GM18511 (cell line): ENCODE results near the gene ARHGAP45.
A peak's percentile ranks its signal among the peaks of the same experiment; 100 is the strongest.
"Not testable (repeated sequence)": the region's sequence is repeated elsewhere in the genome, so short reads cannot be mapped to it uniquely, and the experiment has no call there.

ENCODE experiments used
- ATAC-seq: cut with Tn5 transposase; IDR thresholded peaks from one replicate; pipeline ENCODE4 v1.9.1; 2021; ENCODE audit warnings: mild to moderate bottlenecking, moderate library complexity; ENCODE audit not compliant: unreplicated experiment

Gene ARHGAP45, protein sequence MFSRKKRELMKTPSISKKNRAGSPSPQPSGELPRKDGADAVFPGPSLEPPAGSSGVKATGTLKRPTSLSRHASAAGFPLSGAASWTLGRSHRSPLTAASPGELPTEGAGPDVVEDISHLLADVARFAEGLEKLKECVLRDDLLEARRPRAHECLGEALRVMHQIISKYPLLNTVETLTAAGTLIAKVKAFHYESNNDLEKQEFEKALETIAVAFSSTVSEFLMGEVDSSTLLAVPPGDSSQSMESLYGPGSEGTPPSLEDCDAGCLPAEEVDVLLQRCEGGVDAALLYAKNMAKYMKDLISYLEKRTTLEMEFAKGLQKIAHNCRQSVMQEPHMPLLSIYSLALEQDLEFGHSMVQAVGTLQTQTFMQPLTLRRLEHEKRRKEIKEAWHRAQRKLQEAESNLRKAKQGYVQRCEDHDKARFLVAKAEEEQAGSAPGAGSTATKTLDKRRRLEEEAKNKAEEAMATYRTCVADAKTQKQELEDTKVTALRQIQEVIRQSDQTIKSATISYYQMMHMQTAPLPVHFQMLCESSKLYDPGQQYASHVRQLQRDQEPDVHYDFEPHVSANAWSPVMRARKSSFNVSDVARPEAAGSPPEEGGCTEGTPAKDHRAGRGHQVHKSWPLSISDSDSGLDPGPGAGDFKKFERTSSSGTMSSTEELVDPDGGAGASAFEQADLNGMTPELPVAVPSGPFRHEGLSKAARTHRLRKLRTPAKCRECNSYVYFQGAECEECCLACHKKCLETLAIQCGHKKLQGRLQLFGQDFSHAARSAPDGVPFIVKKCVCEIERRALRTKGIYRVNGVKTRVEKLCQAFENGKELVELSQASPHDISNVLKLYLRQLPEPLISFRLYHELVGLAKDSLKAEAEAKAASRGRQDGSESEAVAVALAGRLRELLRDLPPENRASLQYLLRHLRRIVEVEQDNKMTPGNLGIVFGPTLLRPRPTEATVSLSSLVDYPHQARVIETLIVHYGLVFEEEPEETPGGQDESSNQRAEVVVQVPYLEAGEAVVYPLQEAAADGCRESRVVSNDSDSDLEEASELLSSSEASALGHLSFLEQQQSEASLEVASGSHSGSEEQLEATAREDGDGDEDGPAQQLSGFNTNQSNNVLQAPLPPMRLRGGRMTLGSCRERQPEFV

DNA sequence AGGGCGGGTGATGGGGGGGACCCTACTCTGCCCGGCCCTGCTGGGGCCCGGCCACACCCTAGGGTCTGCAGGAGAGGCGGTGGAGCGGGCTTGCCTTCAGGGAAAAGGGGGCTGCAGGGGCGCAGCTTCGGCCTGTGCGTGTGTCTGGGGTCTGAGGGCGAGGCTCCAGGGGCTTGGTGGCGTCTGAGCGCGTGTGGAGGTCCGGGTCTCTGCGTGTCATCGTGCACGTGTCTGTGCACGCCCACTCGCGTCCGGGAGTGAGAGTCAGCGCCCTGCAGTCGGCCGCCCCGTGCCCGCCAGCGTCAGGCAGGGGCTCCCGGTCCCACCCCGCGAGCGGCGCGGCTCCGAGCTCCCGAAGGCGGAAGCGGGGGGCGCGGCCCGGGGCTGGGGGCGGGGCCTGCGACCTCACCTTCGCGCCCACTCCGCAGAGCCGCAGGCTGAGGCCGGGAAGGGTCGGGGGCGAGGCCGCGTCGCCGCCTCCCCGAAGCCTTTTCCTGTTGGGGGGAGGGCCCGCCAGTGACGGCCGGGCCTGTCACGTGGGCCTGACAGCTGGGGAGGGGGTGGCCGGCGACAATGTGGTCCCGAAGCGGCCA lies at the start of gene ARHGAP45:
TSS of gene ARHGAP45 (plus strand) at position 420 of the 593 bp plus-strand sequence. CDS start 239 bp downstream, outside the sequence.
- ATAC-seq: no peak

DNA sequence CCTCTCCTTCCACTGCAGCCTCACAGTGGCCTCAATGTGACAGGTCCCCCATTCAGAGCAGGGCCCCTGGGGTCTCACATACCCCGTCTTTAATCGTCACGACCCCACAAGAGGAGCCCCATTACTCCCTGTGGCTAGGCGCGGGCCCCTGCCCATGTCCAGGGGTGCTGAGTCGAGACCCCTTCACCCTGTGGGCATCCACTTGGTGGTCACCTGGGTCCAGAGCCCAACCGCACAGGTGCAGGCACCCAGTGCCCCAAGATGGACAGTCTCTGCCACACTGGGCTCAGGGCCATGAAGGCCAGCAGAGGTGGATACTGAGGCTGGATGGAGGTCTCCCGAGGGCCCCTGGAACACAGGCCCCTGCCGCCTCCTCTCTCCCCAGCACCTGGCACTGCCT lies 49.1 kb upstream of the ARHGAP45 start:
- ATAC-seq: no peak

DNA sequence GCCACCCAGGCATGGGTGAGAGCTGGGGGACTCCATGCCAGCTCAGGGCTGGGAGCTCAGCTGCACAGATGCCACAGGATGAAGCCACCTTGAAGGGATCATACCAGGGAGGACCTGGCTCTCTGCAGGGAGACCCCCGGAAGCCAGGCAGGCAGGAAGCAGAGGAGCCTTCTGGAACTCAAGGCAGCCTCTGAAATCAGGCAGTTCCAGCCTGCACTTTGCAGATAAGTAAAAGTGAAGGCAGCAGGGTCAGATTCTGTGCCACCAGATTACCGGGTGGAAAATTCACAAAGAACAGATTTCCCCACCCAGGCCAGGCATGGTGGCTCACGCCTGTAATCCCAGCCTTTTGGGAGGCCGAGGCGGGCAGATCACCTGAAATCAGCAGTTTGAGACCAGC lies 48.6 kb upstream of the ARHGAP45 start:
- ATAC-seq: no peak

DNA sequence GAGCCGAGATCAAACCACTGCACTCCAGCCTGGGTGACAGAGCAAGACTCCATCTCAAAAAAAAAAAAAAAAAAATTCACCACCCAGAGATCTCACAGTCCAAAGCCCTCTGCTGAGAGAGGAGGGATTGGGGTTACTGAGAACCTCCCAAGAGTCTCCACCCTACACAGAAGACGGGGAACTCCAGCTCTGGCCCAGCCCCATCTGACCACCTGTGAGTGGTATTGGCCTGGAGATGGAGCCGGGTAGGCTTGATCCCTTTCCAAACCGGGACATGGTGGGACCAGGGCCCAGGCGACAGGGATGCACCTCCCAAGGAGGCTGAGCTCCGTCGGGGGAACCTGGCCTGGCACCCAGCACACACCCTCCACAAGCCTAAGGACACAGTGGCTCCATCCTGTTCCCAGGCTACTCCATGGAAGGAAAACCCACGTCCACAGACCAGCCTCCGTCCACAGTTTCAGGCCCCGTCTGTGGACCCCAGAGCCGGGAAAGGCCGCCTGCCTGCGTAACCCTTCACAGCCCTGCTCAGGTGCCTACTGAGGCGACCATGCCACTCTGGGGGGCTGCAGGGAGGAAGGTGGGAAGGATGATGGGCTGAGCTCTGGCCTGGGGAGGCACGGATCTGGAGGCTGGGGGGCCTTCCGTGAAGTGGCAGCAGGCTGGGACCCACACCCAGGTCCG lies 47.9 kb upstream of the ARHGAP45 start:
- no peak for ATAC-seq

DNA sequence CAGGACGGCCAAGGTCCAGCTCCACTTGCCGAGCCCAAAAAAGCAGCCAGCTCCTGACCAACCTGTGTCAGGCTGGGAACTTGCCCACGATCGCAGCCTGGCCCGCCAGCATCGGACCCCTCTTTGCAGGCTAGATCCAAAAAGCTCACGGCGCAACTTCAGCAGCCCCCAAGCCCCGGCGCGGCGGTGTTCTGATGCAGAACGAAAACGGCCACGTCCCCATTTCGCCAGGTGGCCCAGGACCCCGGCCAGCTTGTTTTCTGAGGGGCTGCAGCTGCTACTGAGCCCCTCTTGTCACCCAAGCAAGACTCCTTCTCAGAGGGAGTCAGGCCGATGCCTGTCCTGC lies 47.4 kb upstream of the ARHGAP45 start:
- ATAC-seq: no peak

DNA sequence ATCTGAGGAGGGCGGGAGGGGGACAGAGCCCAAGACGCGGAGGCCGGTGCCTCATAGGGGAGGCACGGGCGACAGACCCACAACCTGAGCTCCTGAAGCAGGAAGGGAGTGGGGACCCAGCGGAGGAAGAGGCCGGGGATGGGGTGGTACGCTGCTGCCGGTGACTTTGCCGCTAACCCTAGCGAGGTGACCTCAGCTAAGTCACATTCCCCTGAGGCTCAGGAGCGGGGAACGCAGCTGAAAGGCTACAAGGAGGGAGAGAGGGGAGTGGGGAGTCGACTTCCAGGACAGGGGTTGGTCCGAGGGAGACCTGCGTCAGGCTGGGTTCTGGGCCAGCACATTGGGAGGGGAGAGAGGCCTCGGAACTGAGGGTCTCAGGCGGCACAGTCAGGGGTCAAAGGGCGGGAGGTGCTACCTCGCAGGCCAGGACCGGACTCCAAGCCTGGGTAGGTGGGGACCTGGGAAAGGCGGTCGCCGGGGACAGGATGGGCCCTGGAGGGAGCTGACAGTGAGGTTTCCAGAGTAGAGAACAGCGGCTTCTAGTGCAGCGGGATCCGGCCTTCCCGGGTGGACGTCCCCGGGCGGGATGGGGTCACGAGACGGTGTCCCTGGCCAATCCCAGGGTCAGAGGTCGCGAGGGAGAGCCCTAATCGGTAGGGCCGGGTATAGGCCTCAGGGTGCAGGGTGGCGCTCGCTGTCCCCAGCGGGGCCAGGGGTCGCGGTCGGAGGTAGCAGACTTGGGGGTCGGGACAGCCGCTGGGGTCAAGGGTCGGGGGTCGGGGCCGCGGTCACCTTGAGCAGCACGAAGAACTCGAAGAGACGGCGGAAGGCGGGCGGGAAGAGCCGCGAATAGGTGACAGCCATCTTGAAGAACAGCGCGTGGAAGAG lies 46.7 kb upstream of the ARHGAP45 start:
- no peak for ATAC-seq

DNA sequence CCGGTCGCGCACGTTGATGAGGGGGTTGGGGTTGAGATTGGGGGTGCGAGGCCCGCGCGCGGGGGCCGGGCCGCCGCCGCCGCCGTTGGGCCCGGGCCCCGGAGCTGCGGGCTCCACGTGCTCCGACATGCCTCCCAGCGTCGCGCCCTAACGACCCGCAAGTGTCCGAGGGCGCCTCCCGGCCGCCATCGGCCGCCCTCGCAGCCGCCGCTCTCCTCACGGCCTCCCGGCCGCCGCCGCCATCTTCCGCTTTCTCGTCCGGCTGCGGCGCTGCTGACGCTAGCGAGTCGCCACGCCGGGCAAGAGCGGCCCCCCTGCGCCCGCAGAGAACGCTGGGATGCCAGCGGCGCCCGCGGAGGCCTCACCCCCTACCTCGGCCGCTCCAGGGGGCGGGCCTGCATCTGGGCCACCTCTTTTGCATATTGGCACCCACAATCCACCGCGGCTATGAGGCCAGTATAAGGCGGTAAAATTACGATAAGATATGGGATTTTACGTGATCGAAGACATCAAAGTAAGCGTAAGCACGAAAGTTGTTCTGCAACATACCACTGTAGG lies 46.0 kb upstream of the ARHGAP45 start, which contains the start of gene TMEM259:
TSS of gene TMEM259 (minus strand) at position 256 of the 558 bp plus-strand sequence. CDS start at position 129, 127 bp downstream.
- ATAC-seq: peak; percentile 79

DNA sequence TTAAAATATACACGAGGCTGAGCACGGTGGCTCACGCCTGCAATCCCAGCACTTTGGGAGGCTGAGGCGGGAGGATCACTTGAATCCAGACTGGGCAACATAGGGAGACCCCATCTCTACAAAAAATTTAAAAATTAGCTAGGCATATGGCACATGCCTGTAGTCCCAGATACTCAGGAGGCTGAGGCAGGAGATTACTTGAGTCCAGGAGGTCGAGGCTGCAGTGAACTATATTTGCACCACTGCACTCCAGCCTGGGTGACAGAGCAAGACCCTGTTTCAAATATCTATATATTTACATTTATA lies 43.1 kb upstream of the ARHGAP45 start:
- not testable (repeated sequence) for ATAC-seq

DNA sequence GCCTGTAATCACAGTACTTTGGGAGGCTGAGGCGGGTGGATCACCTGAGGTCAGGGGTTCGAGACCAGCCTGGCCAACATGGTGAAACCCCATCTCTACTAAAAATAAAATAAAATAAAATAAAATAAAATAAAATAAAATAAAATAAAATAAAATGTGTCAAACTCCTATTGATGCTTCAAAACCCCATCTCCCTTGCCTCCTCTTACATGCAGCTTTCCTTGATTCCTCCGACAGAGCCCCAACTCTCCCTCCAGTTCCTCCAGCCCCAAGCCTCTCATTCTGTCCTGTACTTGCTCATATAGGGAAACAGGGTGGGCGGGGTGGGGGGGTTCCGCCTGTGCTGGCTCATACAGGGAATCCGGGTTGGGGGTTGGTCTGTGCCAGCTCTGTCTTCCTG lies 41.9 kb upstream of the ARHGAP45 start:
- ATAC-seq: not testable (repeated sequence)

DNA sequence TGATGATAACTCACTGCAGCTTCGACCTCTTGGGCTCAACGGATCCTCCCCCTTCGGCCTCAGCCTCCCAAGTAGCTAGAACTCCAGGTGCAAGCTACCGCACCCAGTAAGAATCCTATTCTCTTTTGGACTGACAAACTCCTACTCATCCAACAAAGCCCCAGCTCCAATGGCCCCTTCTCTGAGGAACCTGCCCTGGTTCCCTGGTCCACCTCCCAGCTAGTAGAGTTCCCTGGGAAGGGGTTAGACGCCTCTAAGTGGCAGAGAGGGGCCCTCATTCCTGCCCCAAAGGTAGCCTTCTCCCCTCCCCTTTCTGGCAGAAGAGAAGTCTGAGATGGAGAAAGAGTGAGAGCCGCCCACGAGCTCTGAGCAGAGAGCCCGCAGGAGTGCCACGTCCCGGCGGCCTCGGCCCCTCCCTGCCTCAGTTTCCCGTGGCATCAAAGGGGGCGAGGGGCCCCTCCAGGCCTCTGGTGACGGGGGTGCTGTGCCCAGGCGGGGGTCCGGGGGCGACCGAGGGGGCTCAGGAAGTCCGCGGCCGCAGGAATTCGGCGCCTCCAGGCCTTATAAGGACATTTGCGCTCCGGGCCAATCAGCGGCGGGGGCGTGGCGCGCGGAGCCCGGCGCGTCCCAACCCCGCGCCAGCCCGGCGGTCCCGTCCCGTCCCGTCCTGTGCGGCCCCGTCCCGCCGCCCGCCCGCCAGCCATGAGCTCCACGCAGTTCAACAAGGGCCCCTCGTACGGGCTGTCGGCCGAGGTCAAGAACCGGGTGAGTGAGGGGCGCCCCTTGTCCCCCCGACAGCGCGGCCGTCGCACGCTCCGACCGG lies 40.8 kb upstream of the ARHGAP45 start, which contains the start of gene CNN2:
TSS of gene CNN2 (plus strand) at position 649 of the 823 bp plus-strand sequence. CDS start at position 703, 54 bp downstream.
- ATAC-seq: peak; percentile 51

DNA sequence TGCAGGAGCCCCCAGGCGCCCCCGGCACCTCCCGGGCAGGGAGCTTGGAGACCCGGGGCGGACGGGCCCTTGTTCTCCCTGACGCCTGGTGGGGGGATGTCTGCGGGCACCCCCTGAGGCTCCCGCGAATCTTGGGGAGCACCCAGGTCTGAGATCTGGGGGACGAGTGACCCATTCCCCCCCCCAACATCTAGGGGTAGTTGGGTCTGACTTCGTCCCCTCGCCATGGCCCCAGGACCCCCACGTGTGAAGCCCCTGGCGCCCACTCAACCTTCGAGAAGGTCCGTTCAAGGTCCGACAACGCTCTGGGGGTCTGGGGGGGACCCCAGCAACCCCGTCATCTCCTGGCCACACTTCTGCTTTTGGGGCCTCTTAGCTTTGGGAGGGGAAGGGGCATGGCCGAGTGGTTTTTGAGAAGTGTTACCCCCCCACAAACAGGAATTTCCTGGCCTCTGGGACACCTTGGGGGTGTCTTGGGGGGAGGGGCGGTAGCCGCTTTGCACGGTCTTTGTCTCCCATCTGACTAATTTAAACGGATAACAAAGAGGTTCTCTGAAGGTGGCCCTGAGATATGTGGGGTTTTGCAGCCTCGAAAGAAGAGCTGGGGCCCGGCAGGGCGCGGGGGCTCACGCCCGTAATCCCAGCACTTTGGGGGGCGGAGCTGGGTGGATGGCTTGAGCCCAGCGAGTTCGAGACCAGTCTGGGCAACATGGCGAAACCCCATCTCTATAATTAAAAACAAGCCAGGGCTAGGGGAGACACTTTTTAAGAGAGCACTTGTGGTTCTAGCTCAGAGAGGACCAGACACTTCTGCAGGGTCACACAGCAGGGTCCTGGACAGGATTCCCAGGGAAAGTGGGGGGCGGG lies 40.0 kb upstream of the ARHGAP45 start:
- ATAC-seq: peak; percentile 23

DNA sequence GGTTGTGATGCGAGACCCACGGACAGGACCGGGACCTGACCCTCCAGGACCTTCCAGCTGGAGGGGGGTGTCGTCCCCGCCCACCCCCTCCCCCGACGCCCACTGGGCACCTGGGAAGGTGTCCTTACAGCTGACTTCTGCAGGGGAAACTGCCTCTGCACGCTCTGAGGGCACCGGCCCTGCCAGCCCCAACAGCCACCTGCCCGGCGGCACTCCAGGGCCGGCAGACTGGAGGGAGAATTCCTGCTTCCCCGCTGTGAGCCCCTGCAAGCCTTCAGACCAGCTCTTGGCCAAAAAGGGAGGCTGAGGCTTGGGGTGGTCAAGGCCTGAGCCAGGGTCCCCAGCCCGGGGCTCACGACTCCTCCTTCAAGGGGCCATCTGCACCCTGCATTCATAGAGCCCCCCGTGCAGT lies 39.3 kb upstream of the ARHGAP45 start:
- peak; percentile 26 for ATAC-seq

DNA sequence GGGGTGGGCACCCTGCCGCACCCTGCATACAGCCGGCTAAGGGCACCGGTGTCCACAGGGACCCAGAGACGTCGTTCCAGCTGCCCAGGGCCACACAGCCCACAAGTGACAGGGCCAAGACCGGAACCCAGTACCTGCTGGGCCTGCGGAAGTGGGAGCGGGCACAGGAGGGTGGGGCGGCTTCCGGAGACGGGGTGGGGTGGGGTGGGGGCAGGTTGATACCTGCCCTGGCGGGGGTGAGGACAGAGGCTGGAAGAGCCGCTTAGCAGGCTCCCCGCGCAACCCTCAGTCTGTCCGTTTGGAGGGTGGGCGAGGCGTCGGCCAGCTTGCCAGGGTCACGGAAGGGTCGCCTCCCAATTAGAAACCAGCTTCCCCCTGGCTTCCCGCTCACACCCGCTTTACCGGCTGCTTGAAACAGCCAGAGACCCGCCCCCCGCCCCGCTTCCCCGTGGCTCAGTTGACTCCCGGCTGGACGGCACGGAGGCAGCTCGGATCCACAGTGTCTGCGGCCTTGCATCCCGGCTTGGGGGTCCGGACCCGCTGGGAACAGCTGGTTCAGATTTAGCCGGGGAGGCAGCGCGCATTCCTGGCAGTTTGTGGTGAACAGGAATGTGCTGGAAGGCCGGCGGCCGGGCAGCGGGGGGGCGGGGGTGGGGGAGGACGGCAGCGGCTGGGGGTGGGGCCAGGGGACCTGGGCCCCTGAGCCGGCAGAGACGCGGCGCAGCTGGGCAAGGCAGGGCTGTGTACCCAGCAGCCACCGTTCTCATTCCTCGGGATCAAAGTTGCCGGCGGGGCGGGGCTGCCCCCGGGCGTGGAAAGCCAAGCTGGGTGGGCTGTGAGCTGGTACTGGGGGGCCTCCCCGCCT lies 38.7 kb upstream of the ARHGAP45 start:
- ATAC-seq: peak; percentile 48

DNA sequence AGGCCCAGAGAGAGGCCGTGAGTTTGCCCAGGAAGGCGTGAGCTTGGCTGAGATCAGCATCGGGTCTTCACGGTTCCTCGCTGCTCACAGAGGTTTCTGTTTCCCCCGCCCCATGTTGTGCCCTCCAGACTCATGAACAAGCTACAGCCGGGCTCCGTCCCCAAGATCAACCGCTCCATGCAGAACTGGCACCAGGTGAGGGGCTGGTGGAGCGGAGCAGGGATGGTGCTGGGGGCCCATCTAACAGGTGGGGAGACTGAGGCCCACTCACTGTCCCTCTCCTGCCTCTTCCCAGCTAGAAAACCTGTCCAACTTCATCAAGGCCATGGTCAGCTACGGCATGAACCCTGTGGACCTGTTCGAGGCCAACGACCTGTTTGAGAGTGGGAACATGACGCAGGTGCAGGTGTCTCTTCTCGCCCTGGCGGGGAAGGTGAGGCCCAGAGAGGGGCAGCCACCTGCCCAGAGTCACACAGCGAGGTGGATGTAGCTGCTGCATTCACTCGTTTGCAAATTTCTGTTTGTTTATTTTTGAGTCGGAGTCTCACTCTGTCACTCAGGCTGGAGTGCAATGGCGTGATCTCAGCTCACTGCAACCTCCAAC lies 34.6 kb upstream of the ARHGAP45 start:
- no peak for ATAC-seq

DNA sequence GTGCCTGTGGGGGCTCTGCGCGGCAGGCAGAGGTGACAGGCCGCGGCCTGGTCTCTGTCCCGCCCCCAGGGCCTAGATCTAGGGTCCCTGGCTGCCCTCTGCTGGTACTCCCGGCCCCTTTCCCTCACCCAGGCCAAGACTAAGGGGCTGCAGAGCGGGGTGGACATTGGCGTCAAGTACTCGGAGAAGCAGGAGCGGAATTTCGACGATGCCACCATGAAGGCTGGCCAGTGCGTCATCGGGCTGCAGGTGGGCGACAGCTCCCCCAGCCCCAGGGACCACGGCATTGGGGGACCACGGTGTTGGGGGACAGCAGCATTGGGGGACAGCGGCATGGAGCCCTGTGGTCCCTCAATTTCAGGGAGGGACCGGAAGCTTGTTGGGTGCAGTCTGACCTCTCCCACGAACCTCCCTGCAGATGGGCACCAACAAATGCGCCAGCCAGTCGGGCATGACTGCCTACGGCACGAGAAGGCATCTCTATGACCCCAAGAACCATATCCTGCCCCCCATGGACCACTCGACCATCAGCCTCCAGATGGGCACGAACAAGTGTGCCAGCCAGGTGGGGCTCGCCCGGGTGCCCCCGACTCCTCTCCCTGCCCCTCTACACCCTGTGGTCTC lies 30.9 kb upstream of the ARHGAP45 start:
- no peak for ATAC-seq
